ENCODE measurements around the gene RNF32.
"Not testable (repeated sequence)": the region's sequence is repeated elsewhere in the genome, so short reads cannot be mapped to it uniquely, and the experiment has no call there.

The RNF32 gene

DNA sequence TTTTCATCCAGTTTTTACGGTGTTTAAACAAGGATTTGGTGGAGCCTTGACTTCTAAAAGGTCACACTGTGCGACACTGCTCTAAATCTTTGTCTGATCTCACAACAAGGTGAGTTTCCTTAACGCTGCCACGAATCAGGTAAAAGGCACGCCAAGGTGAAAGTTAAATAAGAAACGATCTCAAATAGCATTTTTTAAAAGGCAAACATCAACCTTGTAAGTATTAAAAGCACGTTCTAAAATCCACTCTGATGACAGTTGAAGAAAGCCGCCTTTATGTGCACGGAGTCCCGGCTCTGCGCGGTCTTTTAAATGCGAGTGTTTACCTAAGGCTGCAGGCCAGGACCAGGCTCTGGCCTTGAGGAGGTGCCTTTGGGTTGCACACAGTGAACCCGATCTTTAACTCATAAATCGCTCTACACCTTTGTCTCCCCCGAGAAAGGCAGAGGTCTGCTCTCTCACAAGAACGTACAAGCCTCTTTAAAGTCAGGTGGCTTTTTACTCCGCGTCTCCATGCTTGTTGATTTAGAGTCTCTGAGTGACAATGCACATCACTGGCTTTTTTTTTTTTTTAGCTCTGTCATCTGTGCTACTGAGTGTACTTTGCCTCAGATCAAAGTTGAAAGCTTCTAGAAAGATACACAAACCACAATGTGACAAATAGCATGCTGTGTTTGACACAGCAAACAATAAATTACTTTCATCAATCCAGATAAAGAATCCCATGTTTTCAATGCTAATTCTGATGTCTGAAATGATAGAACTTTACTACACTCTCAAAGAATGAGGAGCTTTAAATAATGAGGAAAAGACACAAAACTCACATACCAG, 25.9 kb upstream of the RNF32 start:
- DNase-seq: no peak

DNA sequence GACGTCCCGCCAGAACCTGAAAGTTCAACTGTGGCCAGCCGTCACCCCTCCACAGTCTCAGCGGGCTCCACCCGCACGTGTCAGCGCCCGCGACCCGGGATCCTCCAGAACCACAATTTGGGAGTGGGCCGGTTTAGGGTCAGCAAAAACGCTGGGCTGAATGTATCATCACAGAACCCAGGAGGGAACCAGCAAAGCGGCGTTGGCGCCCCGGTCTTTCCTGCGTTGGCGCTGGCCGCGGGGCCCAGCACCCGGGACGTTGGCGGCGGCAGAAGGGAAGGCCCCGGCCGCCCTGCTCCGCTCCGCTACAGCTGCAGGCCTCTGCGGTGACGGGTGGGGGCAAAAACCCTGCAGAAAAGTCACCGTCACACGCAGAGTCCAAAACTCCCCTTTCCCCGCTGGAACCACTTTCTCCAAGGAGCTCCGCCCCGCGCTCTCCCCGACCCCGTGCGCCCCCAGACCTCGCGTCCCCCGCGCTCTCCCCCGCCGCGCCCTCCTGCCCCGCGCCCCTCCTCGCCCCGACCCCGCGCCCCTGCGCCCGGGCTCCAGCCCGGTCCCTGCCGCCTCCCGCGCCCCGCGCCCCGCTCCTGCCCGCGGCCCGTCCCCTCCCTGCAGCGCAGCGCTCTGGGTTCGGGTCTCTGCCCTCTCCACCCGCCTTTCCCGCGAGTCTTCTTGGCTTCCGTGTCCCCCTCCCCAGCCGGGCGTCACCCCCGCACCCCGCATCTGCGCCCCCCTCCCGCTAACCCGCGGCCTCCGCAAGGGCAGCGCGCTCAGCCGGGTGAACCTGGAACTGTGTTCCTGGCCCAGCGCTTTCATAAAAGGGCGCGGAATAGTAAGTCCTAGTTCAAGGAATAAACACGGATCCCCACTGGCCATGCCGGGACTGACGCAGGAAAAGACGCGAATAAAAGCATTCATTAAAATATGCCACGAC, 24.0 kb upstream of the RNF32 start:
- DNase-seq: no peak

- no peak for DNase-seq
Observed at GRCh38 chr7:156617215-156617614, 23.4 kb upstream of the RNF32 start.

- no peak for DNase-seq
Observed at GRCh38 chr7:156618078-156618779, 22.3 kb upstream of the RNF32 start.

DNA sequence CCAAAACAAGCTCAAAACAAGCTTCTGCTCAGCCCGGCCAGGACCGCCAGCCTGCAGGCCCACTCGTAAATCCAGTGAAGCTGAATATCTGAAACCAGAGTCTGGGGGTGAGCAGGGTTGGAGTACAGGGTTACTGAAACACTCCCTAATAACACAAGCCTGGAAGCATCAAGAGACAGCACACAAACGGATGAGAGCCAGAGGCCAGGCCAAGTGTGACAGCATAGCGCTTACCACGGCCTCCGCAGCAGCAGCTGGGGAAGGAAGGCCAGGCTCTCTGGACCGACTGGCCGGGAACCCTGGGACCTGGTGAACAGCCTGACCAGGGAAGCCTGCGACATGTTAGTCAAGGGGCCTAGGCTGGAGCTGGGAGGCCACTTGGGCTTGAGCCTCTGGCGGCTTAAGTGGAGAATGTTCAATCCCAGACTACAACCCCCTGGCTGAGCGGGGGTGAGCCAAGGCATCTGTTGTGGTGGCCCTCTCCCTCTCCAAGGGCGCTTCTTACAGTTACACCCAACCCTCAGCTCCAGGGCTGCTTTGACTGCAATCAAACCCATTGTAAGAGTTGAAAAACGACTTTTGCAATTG, 21.7 kb upstream of the RNF32 start:
- DNase-seq: no peak

DNA sequence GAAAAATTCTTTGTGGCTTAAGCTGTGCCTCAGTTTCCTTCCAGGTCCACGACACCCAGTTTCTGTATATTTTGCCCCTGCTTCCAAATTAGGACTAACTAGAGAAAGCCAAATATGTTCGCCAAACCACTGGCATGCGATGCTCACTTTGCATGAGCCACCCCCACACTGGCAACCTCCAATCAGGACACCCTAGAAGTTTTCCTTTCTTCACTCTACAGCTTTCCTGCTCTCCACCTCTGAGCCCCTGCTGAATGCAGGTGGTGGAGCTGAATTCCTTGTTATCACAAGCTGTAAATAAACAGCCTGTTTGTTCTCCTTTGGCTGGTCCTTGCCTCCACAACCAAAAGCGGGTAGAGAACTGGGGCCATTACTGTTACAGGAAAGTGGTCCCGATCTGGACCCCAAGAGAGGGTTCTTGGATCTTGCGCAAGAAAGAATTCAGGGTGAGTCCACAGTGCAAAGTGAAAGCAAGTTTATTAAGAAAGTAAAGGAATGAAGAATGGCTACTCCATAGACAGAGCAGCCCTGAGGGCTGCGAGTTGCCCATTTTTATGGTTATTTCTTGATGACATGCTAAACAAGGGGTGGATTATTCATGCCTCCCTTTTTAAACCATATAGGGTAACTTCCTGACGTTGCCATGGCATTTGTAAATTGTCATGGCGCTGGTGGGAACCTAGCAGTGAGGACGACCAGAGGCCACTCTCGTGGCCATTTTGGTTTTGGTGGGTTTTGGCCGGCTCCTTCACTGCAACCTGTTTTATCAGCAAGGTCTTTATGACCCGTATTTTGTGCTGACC, 20.9 kb upstream of the RNF32 start:
- not testable (repeated sequence) for DNase-seq

DNA sequence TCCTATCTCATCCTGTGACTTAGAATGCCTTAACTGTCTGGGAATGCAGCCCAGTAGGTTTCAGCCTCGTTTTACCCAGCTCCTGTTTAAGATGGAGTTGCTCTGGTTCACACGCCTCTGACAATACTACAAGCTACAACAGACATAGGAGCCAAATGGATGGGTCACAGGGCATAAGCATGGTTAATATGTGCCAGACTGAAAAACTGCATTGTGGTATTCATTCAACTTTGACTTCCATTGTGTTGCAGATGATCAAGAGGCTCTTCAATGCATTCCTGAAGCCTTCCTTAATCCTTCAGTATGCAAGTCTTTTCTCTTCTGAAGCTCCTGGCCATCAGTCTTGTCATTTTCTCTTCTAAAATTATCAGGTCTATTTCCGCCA, 20.3 kb upstream of the RNF32 start:
- DNase-seq: no peak

- no peak for DNase-seq
Observed at GRCh38 chr7:156621652-156622051, 18.9 kb upstream of the RNF32 start.

- DNase-seq: no peak
Observed at GRCh38 chr7:156625580-156625979, 15.0 kb upstream of the RNF32 start.

- no peak for DNase-seq
Observed at GRCh38 chr7:156626220-156626895, 14.2 kb upstream of the RNF32 start.

DNA sequence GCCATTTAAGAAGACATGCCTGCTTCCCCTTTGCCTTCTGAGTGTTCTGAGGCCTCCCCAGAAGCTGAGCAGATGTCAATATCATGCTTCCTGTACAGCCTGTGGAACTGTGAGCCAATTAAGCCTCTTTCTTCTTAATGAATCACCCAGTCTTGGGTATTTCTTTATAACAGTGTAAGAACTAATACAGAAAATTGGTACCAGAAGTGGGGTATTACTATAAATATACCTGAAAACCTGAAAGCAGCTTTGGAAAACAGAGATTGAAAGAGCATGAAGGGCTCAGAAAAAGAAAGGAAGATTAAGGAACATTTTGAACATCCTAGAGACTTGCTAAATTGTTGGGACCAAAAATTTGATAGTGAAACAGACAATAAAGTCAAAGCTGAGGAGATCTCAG, 12.0 kb upstream of the RNF32 start:
- DNase-seq: no peak

DNA sequence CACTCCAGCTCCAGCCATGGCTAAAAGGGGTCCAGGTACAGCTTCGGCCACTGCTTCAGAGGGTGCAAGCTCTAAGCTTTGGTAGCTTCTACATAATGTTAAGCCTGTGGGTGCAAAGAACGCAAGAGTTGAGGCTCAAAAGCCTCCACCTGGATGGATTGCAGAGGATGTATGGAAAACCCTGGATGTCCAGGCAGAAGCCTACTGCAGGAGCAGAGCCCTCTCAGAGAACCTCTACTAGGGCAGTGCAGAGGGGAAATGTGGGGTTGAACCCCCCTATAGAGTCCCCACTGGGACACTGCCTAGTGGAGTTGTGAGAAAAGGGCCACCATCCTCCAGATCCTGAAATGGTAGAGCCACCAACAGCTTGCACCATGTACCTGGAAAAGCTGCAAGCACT, 10.7 kb upstream of the RNF32 start:
- no peak for DNase-seq

DNA sequence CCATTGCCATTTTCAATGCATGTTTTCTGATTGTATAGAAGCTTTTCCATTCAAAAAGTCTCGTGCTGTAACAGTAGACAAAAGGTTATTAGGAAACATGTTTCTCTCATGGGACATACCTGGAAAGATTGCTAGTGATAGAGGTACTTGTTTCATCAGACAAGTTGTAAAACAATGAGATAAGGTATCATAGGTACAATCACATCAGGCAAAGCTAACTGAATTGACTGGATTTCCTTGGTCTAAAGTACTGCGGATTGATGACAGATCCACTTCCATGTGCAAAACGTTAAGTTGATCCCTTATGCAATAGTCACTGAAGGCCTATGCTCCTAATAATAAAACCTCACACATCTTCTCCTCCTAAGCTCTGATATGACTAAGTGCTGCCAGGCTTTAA, 6.5 kb upstream of the RNF32 start:
- no peak for DNase-seq

- peak; percentile 60 for DNase-seq
Observed at GRCh38 chr7:156635529-156636385, 4.8 kb upstream of the RNF32 start.

DNA sequence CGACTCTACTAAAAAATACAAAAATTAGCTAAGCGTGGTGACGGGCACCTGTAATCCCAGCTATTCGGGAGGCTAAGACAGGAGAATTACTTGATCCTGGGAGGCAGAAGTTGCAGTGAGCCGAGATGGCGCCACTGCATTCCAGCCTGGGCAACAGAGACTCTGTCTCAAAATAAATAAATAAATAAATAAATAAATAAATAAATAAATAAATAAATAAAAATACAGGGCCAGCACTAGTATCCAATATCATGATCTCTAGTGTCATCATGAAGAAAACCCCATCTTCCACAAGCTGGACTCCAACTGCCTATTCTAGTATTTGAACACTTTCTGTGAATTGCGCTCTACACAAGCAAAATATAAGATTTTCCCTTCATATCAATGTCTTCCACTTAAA, 3.5 kb upstream of the RNF32 start:
- DNase-seq: not testable (repeated sequence)

- DNase-seq: no peak
Observed at GRCh38 chr7:156638443-156639077, 2.0 kb upstream of the RNF32 start.

- no peak for DNase-seq
Observed at GRCh38 chr7:156639426-156640256, 933 bp upstream of the RNF32 start.

DNA sequence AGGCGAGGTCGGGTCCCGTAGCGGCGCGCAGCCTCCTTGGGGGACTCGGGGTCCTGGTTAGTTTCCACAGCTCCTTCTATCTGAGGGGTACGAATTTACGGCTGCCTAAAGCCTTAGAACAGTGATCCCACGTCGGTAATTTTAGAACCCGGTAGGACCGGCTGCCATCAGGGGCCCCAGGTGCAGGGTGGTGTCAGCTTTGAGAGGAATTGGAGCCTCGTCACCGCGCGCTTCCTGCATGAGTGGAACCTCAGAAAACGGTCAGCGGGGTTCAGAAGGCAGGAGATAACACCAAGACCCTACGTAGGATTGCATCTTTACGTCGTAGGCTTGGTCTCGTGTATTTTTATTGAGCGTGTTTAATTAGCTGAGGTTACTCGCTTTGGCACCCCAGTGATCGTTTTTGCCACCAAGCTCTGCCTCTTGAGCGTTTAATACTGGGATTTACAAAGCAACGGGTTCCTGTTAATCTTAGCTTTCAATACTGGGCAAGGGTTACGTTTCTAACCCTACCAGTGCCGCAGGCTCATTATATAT, 443 bp downstream of the RNF32 start:
- no peak for DNase-seq

Data from NCI-H1105 (cell line).